ENCODE data around the gene TBXAS1.

The TBXAS1 gene

GRCh38 chr7:139829025-139829774 lies at the start of gene TBXAS1:
Gene TBXAS1, plus strand, starts transcription at chr7:139829264. Its CDS starts 127 bp downstream, at chr7:139829391.
- DNase-seq, result no peak

DNA sequence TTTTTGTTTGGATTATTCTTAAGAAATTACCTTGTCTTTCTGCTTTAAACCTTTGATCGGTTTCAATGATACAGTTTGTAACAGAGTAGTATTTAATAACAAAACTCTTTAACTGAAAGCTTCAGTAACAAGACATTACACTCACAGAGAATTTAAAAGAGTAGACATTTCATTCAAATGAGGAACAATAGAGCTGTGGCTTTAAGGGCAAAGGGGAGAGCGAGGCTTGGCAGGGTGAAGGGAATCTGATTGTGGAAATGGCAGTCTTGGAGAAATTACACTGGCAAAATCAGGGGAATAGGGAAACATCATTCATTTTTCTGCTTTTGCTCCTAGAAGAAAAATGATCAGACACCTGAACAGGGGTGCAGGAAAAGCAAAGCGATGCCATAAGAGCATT lies 46.1 kb upstream of the TBXAS1 start:
- no peak for DNase-seq

DNA sequence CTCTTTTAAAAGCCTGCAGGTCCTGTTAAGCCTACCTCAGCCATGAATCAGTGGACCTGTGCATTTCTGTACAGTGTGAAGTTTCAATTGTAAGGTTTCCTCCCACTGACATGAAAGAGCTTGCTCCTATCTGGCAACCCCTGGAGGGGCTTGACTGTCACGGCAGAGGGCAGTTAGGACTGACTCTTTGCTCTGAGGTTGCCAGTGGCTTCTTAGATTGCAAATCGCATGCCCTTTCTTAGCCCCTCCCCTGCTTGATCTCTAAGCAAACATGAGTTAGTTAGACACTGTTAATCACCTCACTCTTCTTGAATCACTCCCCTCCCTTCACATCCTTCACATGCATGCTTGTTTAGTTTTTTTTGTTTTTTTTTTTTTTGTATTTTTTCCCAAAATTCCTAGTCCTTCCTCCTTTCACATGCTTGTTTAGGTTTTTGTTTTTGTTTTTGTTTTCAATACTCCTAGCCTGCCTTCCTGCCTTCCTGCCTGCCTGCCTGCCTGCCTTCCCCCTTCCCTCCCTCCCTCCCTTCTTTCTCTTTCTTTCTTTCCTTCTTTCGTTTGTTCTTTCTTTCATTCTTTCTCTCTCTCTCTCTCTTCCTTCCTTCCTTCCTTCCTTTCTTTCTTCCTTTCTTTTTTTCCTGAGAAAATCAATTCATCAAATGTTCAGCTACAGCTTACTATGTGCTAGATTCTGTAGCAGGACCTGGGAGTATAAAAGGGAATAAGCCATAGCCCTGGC lies 45.2 kb upstream of the TBXAS1 start:
- DNase-seq, result no peak

- no peak for DNase-seq
These were observed 44.4 kb upstream of the TBXAS1 start for GRCh38 chr7:139784648-139785047.

- DNase-seq, result no peak
These were observed 37.7 kb upstream of the TBXAS1 start for GRCh38 chr7:139791316-139791715.

DNA sequence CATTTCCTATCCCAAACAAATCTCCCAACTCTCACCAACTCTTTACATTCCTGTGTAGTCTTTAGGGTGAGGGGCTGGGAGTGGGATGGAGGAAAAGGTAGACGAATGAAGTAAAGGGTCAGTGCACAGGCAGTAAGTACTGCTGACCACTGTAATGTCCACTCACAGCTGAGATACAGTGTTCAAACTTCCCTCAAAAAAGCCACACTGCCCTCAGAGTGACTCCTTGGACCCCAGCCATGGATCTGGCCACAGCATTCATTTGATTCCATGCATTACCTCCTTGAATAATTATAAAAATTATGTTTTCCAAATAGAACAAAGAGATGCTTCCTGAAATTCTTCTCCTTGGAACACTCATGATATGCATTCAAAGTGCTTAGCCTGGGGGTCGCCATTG lies 31.5 kb upstream of the TBXAS1 start:
- no peak for DNase-seq

GRCh38 chr7:139798221-139798620 lies 30.8 kb upstream of the TBXAS1 start:
- DNase-seq, result no peak

GRCh38 chr7:139798892-139799291 lies 30.2 kb upstream of the TBXAS1 start:
- DNase-seq, result no peak

- DNase-seq, result no peak
These were observed 29.5 kb upstream of the TBXAS1 start for GRCh38 chr7:139799586-139799985.

DNA sequence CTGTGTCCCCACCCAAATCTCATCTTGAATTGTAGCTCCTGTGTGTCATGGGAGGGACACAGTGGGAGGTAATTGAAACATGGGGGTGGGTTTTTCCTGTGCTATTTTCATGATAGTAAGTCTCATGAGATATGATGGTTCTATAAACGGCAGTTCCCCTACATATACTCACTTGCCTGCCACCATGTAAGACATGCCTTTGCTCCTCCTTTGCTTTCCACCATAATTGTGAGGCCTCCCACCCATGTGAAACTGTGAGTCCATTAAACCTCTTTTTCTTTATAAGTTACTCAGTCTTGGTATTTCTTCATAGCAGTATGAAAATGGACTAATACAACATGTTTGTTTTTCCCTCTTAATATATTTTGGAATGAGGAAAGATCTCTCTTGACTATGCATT lies 24.5 kb upstream of the TBXAS1 start:
- DNase-seq, result no peak

DNA sequence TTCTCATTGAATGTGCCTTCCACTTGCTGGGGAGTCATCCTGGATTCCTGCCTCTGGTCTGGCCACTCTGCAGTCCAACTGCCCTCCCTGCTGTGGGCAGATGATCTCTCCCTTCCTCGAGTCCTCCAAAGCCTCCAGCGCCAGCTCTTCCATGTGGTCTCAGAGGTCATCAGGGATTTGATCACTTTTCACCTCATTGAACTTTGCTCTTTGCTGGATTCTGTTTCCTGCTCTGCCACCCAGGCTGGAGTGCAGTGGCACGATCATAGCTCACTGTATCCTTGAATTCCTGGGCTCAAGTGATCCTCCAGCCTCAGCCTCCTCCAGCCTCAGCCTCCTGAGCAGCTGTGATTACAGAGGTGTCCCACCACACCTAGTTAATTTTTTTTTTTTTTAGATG lies 22.1 kb upstream of the TBXAS1 start:
- DNase-seq, result no peak

DNA sequence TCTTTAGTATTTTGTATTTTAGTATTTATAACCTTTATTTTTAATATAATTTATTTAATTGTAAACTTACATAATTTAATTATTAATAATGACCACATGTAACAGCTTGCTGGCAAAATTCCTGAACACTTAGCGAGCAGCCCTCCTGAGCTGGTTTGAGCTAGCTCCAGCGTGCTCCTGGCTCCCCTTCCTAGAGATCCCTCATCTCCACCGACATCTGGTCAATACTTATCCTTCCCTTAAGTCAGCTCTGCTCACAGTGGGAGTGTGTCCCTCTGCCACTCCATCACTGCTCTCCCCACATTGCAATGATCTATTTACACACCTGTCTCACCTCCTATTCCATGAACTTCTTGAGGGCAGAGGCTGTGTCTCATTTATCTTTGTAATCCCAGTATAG lies 20.6 kb upstream of the TBXAS1 start:
- no peak for DNase-seq

DNA sequence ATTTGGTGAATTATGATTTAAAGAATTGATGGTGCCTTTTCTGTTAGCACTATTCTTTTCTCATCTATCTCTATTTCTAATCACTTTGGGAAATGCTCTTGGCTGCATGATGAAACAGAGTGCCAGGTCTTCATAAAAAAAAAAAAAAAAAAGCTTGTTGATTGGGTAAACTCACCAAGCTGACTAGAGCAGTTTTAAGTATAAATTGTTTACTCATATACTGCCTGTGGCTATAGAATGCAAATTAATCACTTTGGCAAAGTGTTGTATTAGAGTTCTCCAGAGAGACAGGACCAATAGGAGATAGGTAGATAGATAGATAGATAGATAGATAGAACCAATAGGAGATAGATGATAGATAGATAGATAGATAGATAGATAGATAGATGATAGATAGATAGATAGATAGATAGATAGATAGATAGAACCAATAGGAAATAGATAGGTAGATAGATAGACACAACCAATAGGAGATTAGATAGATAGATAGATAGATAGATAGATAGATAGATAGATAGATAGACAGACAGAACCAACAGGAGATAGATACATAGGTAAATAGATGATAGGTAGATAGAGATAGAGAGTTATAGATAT lies 20.1 kb upstream of the TBXAS1 start:
- no peak for DNase-seq

- no peak for DNase-seq
These were observed 18.0 kb upstream of the TBXAS1 start for GRCh38 chr7:139811066-139811465.

DNA sequence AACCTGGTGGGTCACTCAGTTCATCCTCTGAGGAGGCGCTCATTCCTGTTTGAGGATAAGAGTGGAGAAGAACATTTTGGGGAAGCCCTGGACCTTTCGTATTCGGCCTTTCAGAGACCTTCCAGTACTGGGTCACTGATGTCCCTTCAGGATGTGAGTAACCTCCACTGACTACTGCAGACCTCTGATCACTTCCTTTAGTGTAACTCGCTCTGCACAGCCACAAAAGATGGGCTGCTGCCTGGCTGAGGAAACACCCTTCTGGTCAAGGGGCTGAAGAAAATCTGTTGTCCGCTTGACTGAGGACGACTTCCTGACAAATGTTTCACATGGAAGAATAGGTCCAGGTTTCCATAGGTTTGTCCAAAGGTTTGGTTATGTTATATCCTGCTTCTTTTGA lies 15.9 kb upstream of the TBXAS1 start:
- DNase-seq, result no peak

- DNase-seq, result no peak
These were observed 15.4 kb upstream of the TBXAS1 start for GRCh38 chr7:139813689-139814088.

DNA sequence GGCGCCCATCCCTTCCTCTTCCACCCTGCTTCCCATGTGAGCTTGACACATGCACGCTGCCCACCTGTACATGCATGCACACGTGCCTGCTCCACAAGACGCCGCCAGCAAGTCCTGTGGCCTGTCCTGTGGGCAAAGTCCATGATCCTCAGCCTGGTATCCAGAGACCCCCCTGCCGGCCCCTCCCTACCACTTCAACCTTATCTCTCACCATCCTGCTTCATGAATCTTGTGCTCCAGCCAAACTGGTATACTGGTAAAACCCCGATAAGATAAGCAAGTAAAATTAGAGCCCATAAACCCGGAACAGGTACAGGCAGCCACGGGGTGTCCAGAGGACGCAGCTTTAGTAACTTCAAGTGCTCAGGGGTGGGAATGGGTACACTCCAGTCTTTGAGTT lies 11.8 kb upstream of the TBXAS1 start:
- no peak for DNase-seq

DNA sequence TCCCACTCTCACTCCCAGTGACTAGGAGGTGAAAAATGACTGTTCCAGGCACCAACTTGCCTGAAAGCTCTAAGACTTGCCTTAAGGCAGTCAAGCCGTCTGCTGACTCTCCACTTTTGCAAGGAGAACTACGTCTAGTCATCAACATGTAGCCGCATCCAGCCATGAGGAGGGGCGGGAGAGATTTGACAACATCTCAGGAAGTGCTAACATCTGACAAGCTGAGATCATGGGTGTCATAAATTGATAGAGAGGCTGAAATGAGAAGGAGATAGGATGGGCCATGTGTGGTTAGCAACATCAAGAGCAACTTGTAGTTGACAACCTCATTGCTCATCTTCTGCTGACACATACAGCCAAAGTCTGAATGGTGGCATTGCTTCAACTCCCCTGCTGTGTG lies 9.0 kb upstream of the TBXAS1 start:
- no peak for DNase-seq

GRCh38 chr7:139821349-139822105 lies 7.5 kb upstream of the TBXAS1 start:
- DNase-seq, result no peak

GRCh38 chr7:139822855-139823254 lies 6.2 kb upstream of the TBXAS1 start:
- DNase-seq, result no peak

DNA sequence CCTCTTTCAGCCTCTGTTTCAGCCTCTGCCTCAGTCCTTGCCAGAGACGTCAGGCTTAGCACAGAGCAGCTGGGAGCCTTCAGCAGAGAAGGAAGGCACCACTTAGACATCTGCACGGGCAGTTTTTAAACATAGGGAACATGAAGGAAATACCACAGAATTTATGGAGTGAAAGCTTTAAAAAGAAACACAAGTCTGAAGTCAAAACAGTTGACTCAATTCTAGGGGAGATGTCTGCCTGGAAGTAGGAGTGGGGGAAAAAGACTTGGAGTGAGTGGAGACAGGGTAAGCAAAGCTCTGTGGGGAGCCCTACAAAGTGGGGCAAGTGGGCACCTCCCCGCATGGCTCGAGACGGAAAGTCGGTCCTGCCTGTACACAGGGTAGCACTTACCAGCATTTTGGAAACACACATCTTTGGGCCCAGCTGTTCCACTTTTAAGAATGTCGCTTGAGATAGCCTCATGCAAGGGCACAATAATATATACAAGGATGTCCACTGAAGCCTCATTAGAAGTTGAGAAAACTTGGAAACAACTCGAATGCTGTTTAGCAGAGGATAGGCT lies 5.0 kb upstream of the TBXAS1 start:
- DNase-seq, result no peak

DNA sequence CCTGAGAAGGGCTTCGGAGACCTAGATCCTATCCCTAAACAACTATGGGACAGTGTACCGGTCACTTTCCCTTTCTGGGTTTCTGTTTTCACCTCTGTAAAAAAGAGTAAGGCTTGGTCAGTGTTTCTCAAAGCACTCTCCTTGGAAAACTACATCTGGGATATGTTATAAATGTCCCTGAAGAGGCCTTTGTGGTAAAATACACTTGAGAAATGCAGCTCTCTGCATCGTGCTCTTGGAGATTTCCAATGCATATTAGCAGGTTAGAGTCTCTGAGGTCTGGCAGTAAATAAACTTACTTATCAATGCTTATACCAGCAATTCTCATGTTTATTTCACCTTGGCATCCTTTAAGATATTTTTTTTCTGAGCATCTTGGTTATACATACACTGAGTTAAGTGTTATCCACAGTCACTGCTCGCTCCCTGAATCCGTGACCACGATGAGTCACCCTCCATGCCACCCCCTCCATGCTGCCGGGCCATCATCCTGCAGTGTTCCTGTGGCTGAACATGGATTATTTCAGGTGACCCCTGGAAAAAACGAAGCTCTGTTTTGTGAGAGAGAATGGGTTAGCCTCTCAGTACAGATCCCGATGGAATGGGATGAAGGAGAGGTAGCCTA lies 3.3 kb upstream of the TBXAS1 start:
- DNase-seq, result peak; percentile 29

- DNase-seq, result no peak
These were observed 2.0 kb upstream of the TBXAS1 start for GRCh38 chr7:139827042-139827441.
